Mesothelial cell of epicardium (in vitro differentiated cells): ENCODE data around the gene ZNRF3. TPM values are rescaled to one million over a fixed set of nuclear protein-coding genes. Genes with fewer than 3 reads are reported as not detected.
A peak's percentile ranks its signal among the peaks of the same experiment; 100 is the strongest.

Experiments
- DNase-seq, 2 experiments: peaks; one replicate each; pipeline ENCODE4 v3.0.0; 2021; ENCODE audit warnings: low spot score in 2 of 2; ENCODE audit not compliant: unreplicated experiment in 2 of 2
- H3K27ac Mint-ChIP-seq: 2 replicates; pipeline ENCODE4 v1.8.0; 2021; ENCODE audit warnings: mixed read lengths
- H3K27me3 Mint-ChIP-seq: 2 replicates; pipeline ENCODE4 v1.8.0; 2021; ENCODE audit warnings: low read depth, mixed read lengths
- H3K36me3 Mint-ChIP-seq: 2 replicates; pipeline ENCODE4 v1.8.0; 2021; ENCODE audit warnings: mixed read lengths
- H3K4me1 Mint-ChIP-seq: 2 replicates; pipeline ENCODE4 v1.8.0; 2021; ENCODE audit warnings: mixed read lengths
- H3K4me3 Mint-ChIP-seq: 2 replicates; pipeline ENCODE4 v1.8.0; 2021; ENCODE audit warnings: mild to moderate bottlenecking, moderate library complexity, mixed read lengths
- H3K9me3 Mint-ChIP-seq: 2 replicates; pipeline ENCODE4 v1.8.0; 2021; ENCODE audit warnings: mixed read lengths
- CTCF ChIP-seq: fragments of 200-600 bp; sonication (generic); IDR thresholded peaks from one replicate; pipeline ENCODE4 v1.5.0; 2021; ENCODE audit warnings: antibody characterized with exemption; ENCODE audit not compliant: unreplicated experiment
- total RNA-seq: library from RNA; stranded (reverse); gene quantifications from 3 replicates; pipeline ENCODE4 v1.2.1, GENCODE V29; 2021

ZNRF3 gene
- total RNA-seq, 1 donor from 2014 or later, result 37.3 TPM

GRCh38 chr22:29083933-29084591, 200.7 kb downstream of the ZNRF3 start:
- Mint-ChIP-seq H3K4me3 (no peak overlapping the region), H3K36me3 (no peaks in the 10 kb centered on the region), H3K27me3 (no peaks in the 10 kb centered on the region), H3K27ac (peak overlapping the region; percentile 56), H3K4me1 (peaks cover 44% of the 10 kb centered on the region), H3K9me3 (no peaks in the 10 kb centered on the region)
- no peak for TF ChIP-seq CTCF
- DNase-seq, result no peak

DNA sequence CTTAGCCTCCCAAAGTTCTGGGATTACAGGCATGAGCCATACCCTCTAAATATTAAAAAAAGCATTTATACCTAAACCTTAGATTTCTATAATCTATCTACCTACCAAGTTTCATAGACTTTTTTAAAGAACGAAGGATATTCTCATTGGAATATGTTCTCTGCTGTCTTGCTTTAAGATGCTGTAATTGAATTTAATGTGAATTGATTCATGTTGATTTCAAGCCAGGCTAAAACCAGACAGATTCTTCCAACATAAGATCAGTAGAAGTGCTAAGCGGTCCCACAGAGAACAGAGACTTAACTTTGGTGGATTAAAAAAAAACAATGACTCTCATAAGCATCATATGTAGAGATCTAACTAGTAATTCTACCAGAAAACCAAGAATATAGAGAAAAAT, 203.6 kb downstream of the ZNRF3 start:
- no peak overlapping the region for H3K4me3 Mint-ChIP-seq
- no peaks in the 10 kb centered on the region for H3K36me3 Mint-ChIP-seq
- DNase-seq, result no peak
- no peaks in the 10 kb centered on the region for H3K27me3 Mint-ChIP-seq
- H3K4me1 Mint-ChIP-seq, result peaks cover 36% of the 10 kb centered on the region
- TF ChIP-seq CTCF, result no peak
- no peaks in the 10 kb centered on the region for H3K9me3 Mint-ChIP-seq
- no peak overlapping the region for H3K27ac Mint-ChIP-seq

DNA sequence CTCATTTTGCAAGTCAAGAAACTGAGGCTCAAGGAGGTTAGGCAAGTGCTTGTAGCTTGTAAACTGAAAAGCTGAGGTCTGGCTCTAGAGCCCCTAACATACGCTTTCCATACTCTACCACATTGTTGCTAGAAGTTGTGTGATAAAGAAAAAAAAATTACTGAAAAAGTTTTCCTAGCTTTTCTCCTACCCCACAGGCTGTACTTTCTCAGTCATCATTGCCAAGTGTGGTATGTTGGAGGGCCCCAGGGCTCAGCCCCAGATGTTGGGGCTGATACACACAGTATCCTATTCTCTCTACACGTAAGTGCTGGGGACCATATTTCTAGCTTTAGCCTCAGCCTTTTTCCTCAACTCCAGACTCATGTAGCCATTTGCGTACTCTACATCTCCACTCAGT, 205.4 kb downstream of the ZNRF3 start:
- no peak for DNase-seq
- Mint-ChIP-seq H3K4me3 (no peak overlapping the region), H3K9me3 (no peaks in the 10 kb centered on the region), H3K27me3 (no peaks in the 10 kb centered on the region), H3K4me1 (peaks cover 39% of the 10 kb centered on the region), H3K27ac (no peak overlapping the region), H3K36me3 (no peaks in the 10 kb centered on the region)
- TF ChIP-seq CTCF, result no peak

DNA sequence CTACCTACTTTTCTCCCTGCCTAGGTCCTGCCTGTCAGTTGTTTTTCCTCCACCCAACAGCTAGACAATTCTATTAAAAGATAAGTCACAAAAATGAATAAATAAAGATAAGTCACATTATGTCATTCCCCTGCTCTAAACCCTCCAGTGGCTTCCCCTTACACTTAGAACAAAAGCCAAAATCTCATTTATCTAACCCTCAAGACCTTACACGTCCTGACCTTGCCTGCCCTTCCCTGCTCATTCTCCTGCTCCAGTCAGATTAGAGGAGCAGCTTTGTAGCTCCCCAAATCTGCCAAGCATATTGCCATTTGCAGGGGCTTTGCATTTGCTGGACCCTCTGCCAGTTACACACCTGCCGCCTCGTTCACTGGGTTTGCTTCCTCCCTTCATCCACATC, 206.1 kb downstream of the ZNRF3 start:
- Mint-ChIP-seq H3K9me3 (no peaks in the 10 kb centered on the region), H3K36me3 (peaks cover 2% of the 10 kb centered on the region), H3K4me3 (no peak overlapping the region), H3K27ac (no peak overlapping the region), H3K27me3 (no peaks in the 10 kb centered on the region), H3K4me1 (peaks cover 38% of the 10 kb centered on the region)
- TF ChIP-seq CTCF, result no peak
- no peak for DNase-seq

- DNase-seq, result no peak
- TF ChIP-seq CTCF, result no peak
- no peak overlapping the region for H3K4me3 Mint-ChIP-seq
- H3K9me3 Mint-ChIP-seq, result no peaks in the 10 kb centered on the region
- peaks cover 2% of the 10 kb centered on the region for H3K36me3 Mint-ChIP-seq
- H3K4me1 Mint-ChIP-seq, result peaks cover 35% of the 10 kb centered on the region
- no peaks in the 10 kb centered on the region for H3K27me3 Mint-ChIP-seq
- H3K27ac Mint-ChIP-seq, result no peak overlapping the region
Measured at GRCh38 chr22:29090039-29090438, 206.7 kb downstream of the ZNRF3 start.

- Mint-ChIP-seq H3K27ac (peak overlapping the region; percentile 26), H3K9me3 (no peaks in the 10 kb centered on the region), H3K4me1 (peaks cover 50% of the 10 kb centered on the region), H3K36me3 (peaks cover 3% of the 10 kb centered on the region), H3K4me3 (no peak overlapping the region), H3K27me3 (no peaks in the 10 kb centered on the region)
- no peak for TF ChIP-seq CTCF
- no peak for DNase-seq
Measured at GRCh38 chr22:29092243-29092642, 208.9 kb downstream of the ZNRF3 start.
